Measurements from ENCODE around the gene CST5. TPM values are rescaled to one million over a fixed set of nuclear protein-coding genes. Genes with fewer than 3 reads are reported as not detected.
"Not testable (repeated sequence)": the region's sequence is repeated elsewhere in the genome, so short reads cannot be mapped to it uniquely, and the experiment has no call there.

CST5 gene
- total RNA-seq, 1 donor from 2014 or later = not detected

- no peak overlapping the region for H3K27ac ChIP-seq
- no peak for TF ChIP-seq CTCF (IDR thresholded peaks at IDR 0.05)
- TF ChIP-seq EZH2 (IDR thresholded peaks at IDR 0.05) = no peak
- no peak for TF ChIP-seq EZH2phosphoT487 (IDR thresholded peaks at IDR 0.05)
Observed at GRCh38 chr20:23909390-23909789, 29.8 kb upstream of the CST5 start.

GRCh38 chr20:23907579-23907978 lies 28.0 kb upstream of the CST5 start:
- TF ChIP-seq CTCF (IDR thresholded peaks at IDR 0.05) = no peak
- TF ChIP-seq EZH2phosphoT487 (IDR thresholded peaks at IDR 0.05) = no peak
- TF ChIP-seq EZH2 (IDR thresholded peaks at IDR 0.05) = no peak
- Histone ChIP-seq H3K4me1 (no peaks in the 10 kb centered on the region), H3K9me3 (ENCODE audit: low read depth) (peaks cover 4% of the 10 kb centered on the region), H3K79me2 (ENCODE audit: low read depth) (no peaks in the 10 kb centered on the region), H3K9ac (no peak overlapping the region), H4K20me1 (ENCODE audit: low read depth) (no peaks in the 10 kb centered on the region), H3K4me2 (no peak overlapping the region), H3K36me3 (no peaks in the 10 kb centered on the region), H3K27ac (no peak overlapping the region), H3F3A (ENCODE audit: low read depth) (no peaks in the 10 kb centered on the region), H2AFZ (replicated peaks) (no peak overlapping the region), H3K4me3 (no peak overlapping the region), H3K27me3 (no peaks in the 10 kb centered on the region)
- Mint-ChIP-seq H3K27me3 (ENCODE audit: insufficient read depth, low read depth) (peaks cover 2% of the 10 kb centered on the region), H3K9me3 (peaks cover 25% of the 10 kb centered on the region), H3K4me3 (no peak overlapping the region), H3K4me1 (no peaks in the 10 kb centered on the region), H3K36me3 (no peaks in the 10 kb centered on the region), H3K27ac (no peak overlapping the region)
- no peak for DNase-seq (ENCODE audit: low spot score)

More at GRCh38 chr20:23909390-23909789, 29.8 kb upstream of the CST5 start:
- no peaks in the 10 kb centered on the region for H3K36me3 Mint-ChIP-seq
- no peak overlapping the region for H3K27ac Mint-ChIP-seq
- no peaks in the 10 kb centered on the region for H3K4me1 Mint-ChIP-seq
- Histone ChIP-seq H3K9ac (no peak overlapping the region), H3K4me1 (no peaks in the 10 kb centered on the region), H3K4me2 (no peak overlapping the region), H3K36me3 (no peaks in the 10 kb centered on the region), H3F3A (ENCODE audit: low read depth) (no peaks in the 10 kb centered on the region), H2AFZ (replicated peaks) (no peak overlapping the region), H3K4me3 (no peak overlapping the region), H4K20me1 (ENCODE audit: low read depth) (no peaks in the 10 kb centered on the region), H3K9me3 (ENCODE audit: low read depth) (peaks cover 4% of the 10 kb centered on the region), H3K79me2 (ENCODE audit: low read depth) (no peaks in the 10 kb centered on the region), H3K27me3 (no peaks in the 10 kb centered on the region)
- no peaks in the 10 kb centered on the region for H3K27me3 Mint-ChIP-seq (ENCODE audit: insufficient read depth, low read depth)
- H3K4me3 Mint-ChIP-seq = no peak overlapping the region
- peaks cover 17% of the 10 kb centered on the region for H3K9me3 Mint-ChIP-seq
- no peak for DNase-seq (ENCODE audit: low spot score)

- H3K27ac Mint-ChIP-seq = not testable (repeated sequence)
Observed at GRCh38 chr20:23902396-23902795, 22.8 kb upstream of the CST5 start.

GRCh38 chr20:23890867-23891266 lies 11.3 kb upstream of the CST5 start:
- not testable (repeated sequence) for H2AFZ ChIP-seq (replicated peaks); H3K4me3 Mint-ChIP-seq; DNase-seq (ENCODE audit: low spot score); H3K27me3 Mint-ChIP-seq (ENCODE audit: insufficient read depth, low read depth); H3K27ac Mint-ChIP-seq; H3F3A ChIP-seq (ENCODE audit: low read depth); H3K36me3 Mint-ChIP-seq; H3K9me3 ChIP-seq (ENCODE audit: low read depth); H3K79me2 ChIP-seq (ENCODE audit: low read depth); H3K27ac ChIP-seq; H3K36me3 ChIP-seq; H3K9me3 Mint-ChIP-seq; H4K20me1 ChIP-seq (ENCODE audit: low read depth); H3K4me1 Mint-ChIP-seq; H3K4me2 ChIP-seq; H3K4me1 ChIP-seq; H3K4me3 ChIP-seq; H3K9ac ChIP-seq; H3K27me3 ChIP-seq

More at GRCh38 chr20:23902396-23902795, 22.8 kb upstream of the CST5 start:
- not testable (repeated sequence) for H3K4me1 Mint-ChIP-seq; H3K79me2 ChIP-seq (ENCODE audit: low read depth); H3K27me3 Mint-ChIP-seq (ENCODE audit: insufficient read depth, low read depth); H3K4me2 ChIP-seq; H3K36me3 ChIP-seq; H3K9ac ChIP-seq; H4K20me1 ChIP-seq (ENCODE audit: low read depth); H3F3A ChIP-seq (ENCODE audit: low read depth); H3K4me1 ChIP-seq; H3K4me3 ChIP-seq; H3K4me3 Mint-ChIP-seq; H3K27me3 ChIP-seq; H3K27ac ChIP-seq; H3K9me3 ChIP-seq (ENCODE audit: low read depth); H3K36me3 Mint-ChIP-seq; H2AFZ ChIP-seq (replicated peaks); DNase-seq (ENCODE audit: low spot score)
- H3K9me3 Mint-ChIP-seq = peaks cover 18% of the 10 kb centered on the region

All from neural progenitor cell (in vitro differentiated cells).